PFSK-1 (cell line): ENCODE measurements around the gene FNDC10.

Experiments used
- FOXP2 ChIP-seq: optimal IDR thresholded peaks from 2 replicates; pipeline ENCODE3; 2011; ENCODE audit warnings: borderline replicate concordance, control low read depth, inconsistent platforms; ENCODE audit not compliant: insufficient read depth; ENCODE audit errors: extremely low read length, extremely low read depth
- POLR2AphosphoS5 ChIP-seq: IDR thresholded peaks from 2 replicates; pipeline ENCODE4 v1.6.1; 2012; ENCODE audit warnings: low read depth, mild to moderate bottlenecking, control low read depth, low read length, moderate library complexity
- SIN3A ChIP-seq: IDR thresholded peaks from 2 replicates; pipeline ENCODE4 v1.6.1; 2012; ENCODE audit warnings: mild to moderate bottlenecking, low read length, moderate library complexity, borderline replicate concordance; ENCODE audit not compliant: insufficient read depth
- TAF1 ChIP-seq: IDR thresholded peaks from 2 replicates; pipeline ENCODE4 v1.6.1; 2012; ENCODE audit warnings: low read length, control low read depth, borderline replicate concordance; ENCODE audit not compliant: insufficient read depth
- TF ChIP-seq, protein P1 (sequence below), 2 experiments: IDR thresholded peaks; 2 replicates each; pipeline versions ENCODE4 v1.6.1 to v1.8.0; 2011 to 2012; ENCODE audit warnings: low read depth in 2 of 2, low read length in 2 of 2, control low read depth in 1 of 2, inconsistent platforms in 1 of 2, mild to moderate bottlenecking in 1 of 2, moderate library complexity in 1 of 2; ENCODE audit not compliant: insufficient read depth in 1 of 2

The FNDC10 gene

GRCh38 chr1:1614204-1614953 lies 14.4 kb upstream of the FNDC10 start:
- TF ChIP-seq TAF1 (no peak), SIN3A (no peak), POLR2AphosphoS5 (no peak), FOXP2 (no peak)
- TF ChIP-seq, protein P1, sequence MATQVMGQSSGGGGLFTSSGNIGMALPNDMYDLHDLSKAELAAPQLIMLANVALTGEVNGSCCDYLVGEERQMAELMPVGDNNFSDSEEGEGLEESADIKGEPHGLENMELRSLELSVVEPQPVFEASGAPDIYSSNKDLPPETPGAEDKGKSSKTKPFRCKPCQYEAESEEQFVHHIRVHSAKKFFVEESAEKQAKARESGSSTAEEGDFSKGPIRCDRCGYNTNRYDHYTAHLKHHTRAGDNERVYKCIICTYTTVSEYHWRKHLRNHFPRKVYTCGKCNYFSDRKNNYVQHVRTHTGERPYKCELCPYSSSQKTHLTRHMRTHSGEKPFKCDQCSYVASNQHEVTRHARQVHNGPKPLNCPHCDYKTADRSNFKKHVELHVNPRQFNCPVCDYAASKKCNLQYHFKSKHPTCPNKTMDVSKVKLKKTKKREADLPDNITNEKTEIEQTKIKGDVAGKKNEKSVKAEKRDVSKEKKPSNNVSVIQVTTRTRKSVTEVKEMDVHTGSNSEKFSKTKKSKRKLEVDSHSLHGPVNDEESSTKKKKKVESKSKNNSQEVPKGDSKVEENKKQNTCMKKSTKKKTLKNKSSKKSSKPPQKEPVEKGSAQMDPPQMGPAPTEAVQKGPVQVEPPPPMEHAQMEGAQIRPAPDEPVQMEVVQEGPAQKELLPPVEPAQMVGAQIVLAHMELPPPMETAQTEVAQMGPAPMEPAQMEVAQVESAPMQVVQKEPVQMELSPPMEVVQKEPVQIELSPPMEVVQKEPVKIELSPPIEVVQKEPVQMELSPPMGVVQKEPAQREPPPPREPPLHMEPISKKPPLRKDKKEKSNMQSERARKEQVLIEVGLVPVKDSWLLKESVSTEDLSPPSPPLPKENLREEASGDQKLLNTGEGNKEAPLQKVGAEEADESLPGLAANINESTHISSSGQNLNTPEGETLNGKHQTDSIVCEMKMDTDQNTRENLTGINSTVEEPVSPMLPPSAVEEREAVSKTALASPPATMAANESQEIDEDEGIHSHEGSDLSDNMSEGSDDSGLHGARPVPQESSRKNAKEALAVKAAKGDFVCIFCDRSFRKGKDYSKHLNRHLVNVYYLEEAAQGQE (IDR thresholded peaks at IDR 0.05; ENCODE audit: insufficient read depth in 1 of 2, low read depth in 2 of 2, low read length in 2 of 2), result no peak

- TF ChIP-seq SIN3A (no peak), POLR2AphosphoS5 (no peak), FOXP2 (no peak), TAF1 (no peak)
- TF ChIP-seq, protein P1 (IDR thresholded peaks at IDR 0.05; ENCODE audit: insufficient read depth in 1 of 2, low read depth in 2 of 2, low read length in 2 of 2), result no peak
Observed at GRCh38 chr1:1613509-1614082, 13.7 kb upstream of the FNDC10 start.

DNA sequence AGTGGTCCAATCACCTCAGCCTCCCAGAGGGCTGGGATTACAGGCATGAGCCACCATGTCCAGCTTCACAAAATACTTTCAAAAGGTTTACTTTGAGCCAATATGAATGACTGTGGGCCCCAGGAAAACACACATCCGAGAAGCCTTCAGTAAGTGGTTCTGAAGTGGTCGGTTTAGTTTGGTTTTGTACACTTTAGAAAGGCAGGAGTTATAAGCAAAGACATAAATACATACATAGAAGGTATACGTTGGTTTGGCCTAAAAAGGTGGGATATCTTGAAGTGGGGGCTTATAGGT lies 12.1 kb upstream of the FNDC10 start:
- TF ChIP-seq SIN3A, result no peak
- TF ChIP-seq, protein P1 (IDR thresholded peaks at IDR 0.05; ENCODE audit: insufficient read depth in 1 of 2, low read depth in 2 of 2, low read length in 2 of 2), result no peak
- TF ChIP-seq TAF1, result no peak
- TF ChIP-seq POLR2AphosphoS5, result no peak
- TF ChIP-seq FOXP2, result no peak

DNA sequence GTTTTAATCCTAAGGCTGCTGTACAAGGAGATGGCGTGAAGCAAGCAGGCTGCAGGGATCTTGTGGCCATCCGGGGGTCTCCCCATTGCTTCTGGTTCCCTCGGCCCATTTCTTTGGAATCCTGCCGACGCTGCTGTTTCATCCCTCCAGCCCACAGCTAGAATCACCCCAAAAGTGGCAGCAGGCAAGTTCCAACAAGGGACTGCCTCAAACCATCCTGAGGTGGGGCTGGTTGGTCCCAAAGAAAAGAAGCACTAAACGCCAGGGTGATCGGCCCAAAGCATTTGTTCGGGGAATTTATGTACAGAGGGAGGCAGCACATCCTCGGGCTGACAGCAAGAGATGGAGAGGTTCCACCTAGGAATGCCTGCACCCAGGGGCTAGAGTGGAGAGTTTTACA lies 10.9 kb upstream of the FNDC10 start:
- TF ChIP-seq POLR2AphosphoS5, result no peak
- no peak for TF ChIP-seq SIN3A
- no peak for TF ChIP-seq FOXP2
- TF ChIP-seq, protein P1 (IDR thresholded peaks at IDR 0.05; ENCODE audit: insufficient read depth in 1 of 2, low read depth in 2 of 2, low read length in 2 of 2), result no peak
- no peak for TF ChIP-seq TAF1
